Hepatocyte (in vitro differentiated cells): ENCODE measurements around the gene C1orf52.
A peak's percentile ranks its signal among the peaks of the same experiment; 100 is the strongest.

ENCODE experiments used
- EZH2 ChIP-seq: fragments of 200-600 bp; sonication (generic); IDR thresholded peaks from 2 replicates; pipeline ENCODE4 v1.6.1; 2016; ENCODE audit warnings: antibody characterized with exemption, mild to moderate bottlenecking, borderline replicate concordance
- TF ChIP-seq, protein P1 (sequence below): fragments of 200-600 bp; sonication (generic); IDR thresholded peaks from 2 replicates; pipeline ENCODE4 v1.5.1; 2016; ENCODE audit warnings: antibody characterized with exemption, mild to moderate bottlenecking; ENCODE audit not compliant: poor library complexity

- TF ChIP-seq, protein P1, sequence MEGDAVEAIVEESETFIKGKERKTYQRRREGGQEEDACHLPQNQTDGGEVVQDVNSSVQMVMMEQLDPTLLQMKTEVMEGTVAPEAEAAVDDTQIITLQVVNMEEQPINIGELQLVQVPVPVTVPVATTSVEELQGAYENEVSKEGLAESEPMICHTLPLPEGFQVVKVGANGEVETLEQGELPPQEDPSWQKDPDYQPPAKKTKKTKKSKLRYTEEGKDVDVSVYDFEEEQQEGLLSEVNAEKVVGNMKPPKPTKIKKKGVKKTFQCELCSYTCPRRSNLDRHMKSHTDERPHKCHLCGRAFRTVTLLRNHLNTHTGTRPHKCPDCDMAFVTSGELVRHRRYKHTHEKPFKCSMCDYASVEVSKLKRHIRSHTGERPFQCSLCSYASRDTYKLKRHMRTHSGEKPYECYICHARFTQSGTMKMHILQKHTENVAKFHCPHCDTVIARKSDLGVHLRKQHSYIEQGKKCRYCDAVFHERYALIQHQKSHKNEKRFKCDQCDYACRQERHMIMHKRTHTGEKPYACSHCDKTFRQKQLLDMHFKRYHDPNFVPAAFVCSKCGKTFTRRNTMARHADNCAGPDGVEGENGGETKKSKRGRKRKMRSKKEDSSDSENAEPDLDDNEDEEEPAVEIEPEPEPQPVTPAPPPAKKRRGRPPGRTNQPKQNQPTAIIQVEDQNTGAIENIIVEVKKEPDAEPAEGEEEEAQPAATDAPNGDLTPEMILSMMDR, result peak; percentile 12
- no peak for TF ChIP-seq EZH2
Observed at GRCh38 chr1:85240174-85240601, 19.3 kb downstream of the C1orf52 start.
